ENCODE data around the gene PSAPL1. TPM values are rescaled to one million over a fixed set of nuclear protein-coding genes. Genes with fewer than 3 reads are reported as not detected.

PSAPL1 gene
- total and polyA plus RNA-seq, 2 of the 8 experiments (the other 6 are each of a cell fraction or from before 2014, with no cell fraction given) = 0.03 TPM; not detected in 1

DNA sequence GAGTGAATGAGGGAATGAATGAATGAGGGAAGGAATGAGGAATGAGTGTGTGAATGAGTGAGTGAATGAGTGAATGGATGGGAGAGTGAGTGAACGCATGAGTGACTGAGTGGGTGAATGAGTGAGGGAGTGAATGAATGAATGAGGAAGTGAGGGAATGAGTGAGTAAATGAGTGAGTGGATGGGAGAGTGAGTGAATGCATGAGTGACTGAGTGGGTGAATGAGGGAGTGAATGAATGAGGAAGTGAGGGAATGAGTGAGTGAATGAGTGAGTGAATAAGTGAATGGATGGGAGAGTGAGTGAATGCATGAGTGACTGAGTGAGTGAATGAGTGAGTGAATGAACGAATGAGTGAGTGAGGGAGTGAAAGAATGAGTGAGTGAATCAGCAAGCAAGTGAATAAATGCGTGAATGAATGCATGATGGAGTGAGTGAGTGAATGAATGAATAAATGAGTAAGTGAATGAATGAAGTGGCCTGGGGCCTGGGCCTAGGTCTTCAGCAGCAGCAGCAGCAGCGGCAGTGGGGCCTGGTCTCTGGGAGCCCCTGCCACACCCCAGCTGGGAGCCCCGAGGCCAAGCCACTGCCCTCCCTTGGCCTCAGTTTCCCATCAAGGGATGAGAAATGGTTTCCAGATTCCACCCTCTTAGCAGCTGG is 16.2 kb upstream of the PSAPL1 start:
- H2BK15ac ChIP-seq (ENCODE audit: low read length) = 0 out of 2 replicates have a peak overlapping the region, but pooled peaks have one; percentile 8
- no peak overlapping the region for H3K4ac ChIP-seq (replicated peaks; ENCODE audit: insufficient read length, low read depth, low read length)
- no peak overlapping the region for H2BK12ac ChIP-seq (ENCODE audit: low read depth, low read length)
- H3K36me3 ChIP-seq (ENCODE audit: control insufficient read depth in 2 of 4, insufficient read depth in 4 of 4, low read length in 3 of 4) = no peaks in the 10 kb centered on the region
- H3K14ac ChIP-seq (ENCODE audit: insufficient read length) = no peak overlapping the region
- peaks cover 5% of the 10 kb centered on the region; the same call in 1 of the 2 replicates for H3K23me2 ChIP-seq (ENCODE audit: low read depth, low read length)
- H3K4me2 ChIP-seq (ENCODE audit: insufficient read depth in 1 of 2, low read depth in 2 of 2, low read length in 2 of 2) = no peak overlapping the region
- no peak overlapping the region for H2BK5ac ChIP-seq (ENCODE audit: low read depth, low read length)
- H2AFZ ChIP-seq (ENCODE audit: low read length) = no peak overlapping the region
- no peak overlapping the region for H4K5ac ChIP-seq (ENCODE audit: insufficient read length, low read depth, low read length)
- no peak overlapping the region for H2BK20ac ChIP-seq (ENCODE audit: low read length)
- H3K9me3 ChIP-seq (ENCODE audit: insufficient read depth in 2 of 2, low read depth in 1 of 2, low read length in 1 of 2) = no peaks in the 10 kb centered on the region
- no peak overlapping the region for H3K9ac ChIP-seq (replicated peaks in 1 of 4; ENCODE audit: extremely low read depth in 1 of 4, low read depth in 3 of 4, low read length in 3 of 4)
- H3K79me2 ChIP-seq (ENCODE audit: control insufficient read depth in 1 of 2, insufficient read depth in 2 of 2, low read length in 2 of 2) = no peaks in the 10 kb centered on the region
- H3K4me3 ChIP-seq (ENCODE audit: extremely low read depth in 1 of 4, insufficient read depth in 2 of 4, low read depth in 3 of 4, low read length in 4 of 4) = no peak overlapping the region
- no peak overlapping the region for H2BK120ac ChIP-seq (replicated peaks; ENCODE audit: low read depth, low read length)
- ChIA-PET CTCF (ENCODE audit: partially characterized antibody) (interaction anchor here (1.2 to 2.6 kb wide), 3 partner anchors 9 to 110 kb away, joined by 4 to 10 read pairs (median 5); no protein-coding TSS in a partner anchor), POLR2A (ENCODE audit: partially characterized antibody) (no interaction called here)
- no peak overlapping the region for H3K56ac ChIP-seq (replicated peaks; ENCODE audit: insufficient read length, low read depth, low read length)
- no peak overlapping the region for H3K23ac ChIP-seq (ENCODE audit: insufficient read length)
- DNase-seq (ENCODE audit: low read depth in 1 of 2, low spot score in 2 of 2) (no peak), FAIRE-seq (no peak)
- no peaks in the 10 kb centered on the region for H4K20me1 ChIP-seq (replicated peaks in 1 of 2; ENCODE audit: control insufficient read depth in 1 of 2, insufficient read depth in 2 of 2, low read length in 2 of 2)
- H4K8ac ChIP-seq (ENCODE audit: extremely low read depth, insufficient read depth, low read length) = no peak overlapping the region
- H4K91ac ChIP-seq (replicated peaks; ENCODE audit: insufficient read length, low read length) = no peak overlapping the region
- peaks cover 0 to 3% (median 0%) of the 10 kb centered on the region in 4 experiments; a peak in 1 of 7 replicates for H3K4me1 ChIP-seq (replicated peaks in 1 of 4; ENCODE audit: control insufficient read depth in 3 of 4, insufficient read depth in 4 of 4, low read length in 3 of 4)
- no peak overlapping the region for H3K27ac ChIP-seq (ENCODE audit: low read depth, low read length)
- peak overlapping the region; percentile 53; the same call in 1 of the 2 replicates for H2AK5ac ChIP-seq (ENCODE audit: low read depth, low read length)
- no peaks in the 10 kb centered on the region; a peak in 1 of 7 replicates for H3K27me3 ChIP-seq (replicated peaks in 1 of 4; ENCODE audit: control insufficient read depth in 3 of 4, extremely low read depth in 1 of 4, insufficient read depth in 3 of 4, low read length in 3 of 4)
- no peaks in the 10 kb centered on the region for H3K79me1 ChIP-seq (ENCODE audit: low read depth, low read length)
- 88 to 100% methylated on average over 1 to 5 of the region's 5 CpGs for WGBS, 2 experiments (ENCODE audit: extremely low coverage in 1 of 2, insufficient coverage in 1 of 2, insufficient read length in 1 of 2, insufficient replicate concordance in 2 of 2, low coverage in 1 of 2, low lambda C conversion rate in 2 of 2, missing lambda C conversion rate in 1 of 2)
- no peak overlapping the region for H3K18ac ChIP-seq (ENCODE audit: extremely low read depth, low read length)
- TF ChIP-seq SRF (IDR thresholded peaks at IDR 0.05; ENCODE audit: low read depth, low read length) (no peak), SAP30 (IDR thresholded peaks at IDR 0.05; ENCODE audit: insufficient read depth, insufficient replicate concordance, low read length) (no peak), JUND (IDR thresholded peaks at IDR 0.05; ENCODE audit: low read length) (no peak), BACH1 (IDR thresholded peaks at IDR 0.05; ENCODE audit: low read length) (no peak), POU5F1 (IDR thresholded peaks at IDR 0.05; ENCODE audit: low read depth, low read length) (no peak), CHD2 (IDR thresholded peaks at IDR 0.05; ENCODE audit: low read length) (no peak), KDM5A (IDR thresholded peaks at IDR 0.05; ENCODE audit: low read length) (no peak), RNF2 (IDR thresholded peaks at IDR 0.05; ENCODE audit: borderline replicate concordance, low read depth, low read length, missing control alignments, poor library complexity, severe bottlenecking) (no peak), KDM1A (IDR thresholded peaks at IDR 0.05; ENCODE audit: borderline replicate concordance, low read length) (no peak), CEBPB (IDR thresholded peaks at IDR 0.05; ENCODE audit: low read depth, low read length) (no peak), CREB1 (IDR thresholded peaks at IDR 0.05) (no peak), CHD1 (IDR thresholded peaks at IDR 0.05; ENCODE audit: low read depth, low read length) (no peak)
- TF ChIP-seq, protein P1, sequence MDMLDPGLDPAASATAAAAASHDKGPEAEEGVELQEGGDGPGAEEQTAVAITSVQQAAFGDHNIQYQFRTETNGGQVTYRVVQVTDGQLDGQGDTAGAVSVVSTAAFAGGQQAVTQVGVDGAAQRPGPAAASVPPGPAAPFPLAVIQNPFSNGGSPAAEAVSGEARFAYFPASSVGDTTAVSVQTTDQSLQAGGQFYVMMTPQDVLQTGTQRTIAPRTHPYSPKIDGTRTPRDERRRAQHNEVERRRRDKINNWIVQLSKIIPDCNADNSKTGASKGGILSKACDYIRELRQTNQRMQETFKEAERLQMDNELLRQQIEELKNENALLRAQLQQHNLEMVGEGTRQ (IDR thresholded peaks at IDR 0.05; ENCODE audit: low read length) = no peak

All from H1 (cell line).